GM10266 (cell line): ENCODE data around the gene UCK2.

Experiments used
- DNase-seq: peaks from one replicate; pipeline ENCODE4 v3.0.0; 2012; ENCODE audit errors: extremely low spot score
- CTCF ChIP-seq: IDR thresholded peaks from 2 replicates; pipeline ENCODE4 v1.5.1; 2012; ENCODE audit warnings: mild to moderate bottlenecking, low read depth; ENCODE audit not compliant: control insufficient read depth, insufficient read depth; ENCODE audit errors: missing control alignments

Gene UCK2

GRCh38 chr1:165914136-165914798 is 86.9 kb downstream of the UCK2 start:
- TF ChIP-seq CTCF = peak; percentile 88
- peak; percentile 67 for DNase-seq

GRCh38 chr1:165915480-165915879 is 88.1 kb downstream of the UCK2 start:
- no peak for DNase-seq
- no peak for TF ChIP-seq CTCF

- no peak for DNase-seq
- no peak for TF ChIP-seq CTCF
These were observed 88.5 kb downstream of the UCK2 start for GRCh38 chr1:165915932-165916348.

GRCh38 chr1:165917166-165917565 is 89.8 kb downstream of the UCK2 start:
- no peak for DNase-seq
- no peak for TF ChIP-seq CTCF

GRCh38 chr1:165924117-165924516 is 96.7 kb downstream of the UCK2 start:
- DNase-seq = no peak

GRCh38 chr1:165925498-165926079 is 98.2 kb downstream of the UCK2 start:
- DNase-seq = no peak

More at GRCh38 chr1:165924117-165924516, 96.7 kb downstream of the UCK2 start:
- no peak for TF ChIP-seq CTCF

More at GRCh38 chr1:165925498-165926079, 98.2 kb downstream of the UCK2 start:
- no peak for TF ChIP-seq CTCF
